ENCODE data around the gene PDIA2.

Gene PDIA2

DNA sequence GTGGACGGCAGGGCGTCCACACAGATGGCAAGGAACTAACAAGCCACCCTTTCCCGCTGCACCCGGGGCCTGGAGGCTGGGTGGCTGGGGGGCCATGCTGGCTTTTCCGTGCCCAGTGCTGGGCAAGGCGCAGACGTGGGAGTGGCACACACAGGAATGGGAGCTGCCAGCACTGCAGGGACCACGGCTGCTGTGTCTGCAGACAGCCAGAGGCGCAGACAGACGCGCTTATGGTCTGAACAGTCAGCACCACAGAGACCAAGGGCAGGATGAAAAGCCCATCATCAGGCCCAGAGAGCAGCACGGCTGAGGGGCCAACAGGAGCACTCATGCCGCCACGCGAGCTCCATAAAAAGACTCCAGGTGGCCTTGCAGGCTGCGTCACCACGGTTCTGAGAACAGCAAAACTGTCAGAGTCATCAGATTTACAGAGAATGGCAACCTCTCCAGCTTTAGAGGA lies 24.0 kb downstream of the PDIA2 start:
- no peak overlapping the region for H3K27ac ChIP-seq (replicated peaks)
- H3K27me3 ChIP-seq (ENCODE audit: insufficient read depth, poor library complexity, severe bottlenecking): no peaks in the 10 kb centered on the region
- TF ChIP-seq GABPA (IDR thresholded peaks at IDR 0.05; ENCODE audit: low read depth) (no peak), SPI1 (IDR thresholded peaks at IDR 0.05; ENCODE audit: borderline replicate concordance, low read depth) (no peak), POLR2AphosphoS5 (IDR thresholded peaks at IDR 0.05; ENCODE audit: low read depth) (no peak)
- TF ChIP-seq, protein P1, sequence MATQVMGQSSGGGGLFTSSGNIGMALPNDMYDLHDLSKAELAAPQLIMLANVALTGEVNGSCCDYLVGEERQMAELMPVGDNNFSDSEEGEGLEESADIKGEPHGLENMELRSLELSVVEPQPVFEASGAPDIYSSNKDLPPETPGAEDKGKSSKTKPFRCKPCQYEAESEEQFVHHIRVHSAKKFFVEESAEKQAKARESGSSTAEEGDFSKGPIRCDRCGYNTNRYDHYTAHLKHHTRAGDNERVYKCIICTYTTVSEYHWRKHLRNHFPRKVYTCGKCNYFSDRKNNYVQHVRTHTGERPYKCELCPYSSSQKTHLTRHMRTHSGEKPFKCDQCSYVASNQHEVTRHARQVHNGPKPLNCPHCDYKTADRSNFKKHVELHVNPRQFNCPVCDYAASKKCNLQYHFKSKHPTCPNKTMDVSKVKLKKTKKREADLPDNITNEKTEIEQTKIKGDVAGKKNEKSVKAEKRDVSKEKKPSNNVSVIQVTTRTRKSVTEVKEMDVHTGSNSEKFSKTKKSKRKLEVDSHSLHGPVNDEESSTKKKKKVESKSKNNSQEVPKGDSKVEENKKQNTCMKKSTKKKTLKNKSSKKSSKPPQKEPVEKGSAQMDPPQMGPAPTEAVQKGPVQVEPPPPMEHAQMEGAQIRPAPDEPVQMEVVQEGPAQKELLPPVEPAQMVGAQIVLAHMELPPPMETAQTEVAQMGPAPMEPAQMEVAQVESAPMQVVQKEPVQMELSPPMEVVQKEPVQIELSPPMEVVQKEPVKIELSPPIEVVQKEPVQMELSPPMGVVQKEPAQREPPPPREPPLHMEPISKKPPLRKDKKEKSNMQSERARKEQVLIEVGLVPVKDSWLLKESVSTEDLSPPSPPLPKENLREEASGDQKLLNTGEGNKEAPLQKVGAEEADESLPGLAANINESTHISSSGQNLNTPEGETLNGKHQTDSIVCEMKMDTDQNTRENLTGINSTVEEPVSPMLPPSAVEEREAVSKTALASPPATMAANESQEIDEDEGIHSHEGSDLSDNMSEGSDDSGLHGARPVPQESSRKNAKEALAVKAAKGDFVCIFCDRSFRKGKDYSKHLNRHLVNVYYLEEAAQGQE (IDR thresholded peaks at IDR 0.05; ENCODE audit: insufficient replicate concordance, low read depth): no peak
- TF ChIP-seq, protein P2, sequence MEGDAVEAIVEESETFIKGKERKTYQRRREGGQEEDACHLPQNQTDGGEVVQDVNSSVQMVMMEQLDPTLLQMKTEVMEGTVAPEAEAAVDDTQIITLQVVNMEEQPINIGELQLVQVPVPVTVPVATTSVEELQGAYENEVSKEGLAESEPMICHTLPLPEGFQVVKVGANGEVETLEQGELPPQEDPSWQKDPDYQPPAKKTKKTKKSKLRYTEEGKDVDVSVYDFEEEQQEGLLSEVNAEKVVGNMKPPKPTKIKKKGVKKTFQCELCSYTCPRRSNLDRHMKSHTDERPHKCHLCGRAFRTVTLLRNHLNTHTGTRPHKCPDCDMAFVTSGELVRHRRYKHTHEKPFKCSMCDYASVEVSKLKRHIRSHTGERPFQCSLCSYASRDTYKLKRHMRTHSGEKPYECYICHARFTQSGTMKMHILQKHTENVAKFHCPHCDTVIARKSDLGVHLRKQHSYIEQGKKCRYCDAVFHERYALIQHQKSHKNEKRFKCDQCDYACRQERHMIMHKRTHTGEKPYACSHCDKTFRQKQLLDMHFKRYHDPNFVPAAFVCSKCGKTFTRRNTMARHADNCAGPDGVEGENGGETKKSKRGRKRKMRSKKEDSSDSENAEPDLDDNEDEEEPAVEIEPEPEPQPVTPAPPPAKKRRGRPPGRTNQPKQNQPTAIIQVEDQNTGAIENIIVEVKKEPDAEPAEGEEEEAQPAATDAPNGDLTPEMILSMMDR (IDR thresholded peaks at IDR 0.05; ENCODE audit: insufficient read depth, low read length): no peak
- no peak for DNase-seq (ENCODE audit: low read depth in 1 of 2, low spot score in 1 of 2)
- H3K4me3 ChIP-seq (replicated peaks; ENCODE audit: insufficient read depth, low read length): no peak overlapping the region

DNA sequence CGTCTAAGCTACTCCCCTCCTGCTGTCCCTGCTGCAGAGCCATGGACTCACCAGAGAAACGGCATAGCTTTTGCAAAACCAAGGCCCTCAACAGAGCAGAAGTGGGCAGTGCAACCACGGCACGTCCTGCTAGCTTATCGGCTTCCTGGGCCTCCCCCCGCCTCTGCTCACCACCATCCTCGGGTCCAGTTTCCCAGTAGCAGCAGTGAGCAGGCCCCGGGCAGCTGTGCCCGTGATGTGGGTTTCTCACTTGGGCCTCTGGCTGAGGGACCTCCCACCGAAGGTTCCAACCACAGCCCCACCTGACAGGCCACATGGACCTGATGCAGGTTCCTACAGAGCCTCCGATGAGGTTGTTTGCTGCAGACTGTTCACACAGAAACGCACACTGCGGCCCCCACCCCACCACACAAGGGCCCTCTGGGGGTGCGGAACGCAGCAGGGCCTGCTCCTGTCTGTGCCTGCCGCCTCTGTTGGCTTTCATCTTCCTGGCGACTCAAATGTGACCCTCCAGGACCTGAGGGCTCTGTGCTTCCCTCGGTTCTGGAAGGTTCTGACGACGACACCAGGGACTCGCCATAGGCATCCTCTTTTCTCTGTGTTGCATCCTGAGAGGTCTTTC lies 24.8 kb downstream of the PDIA2 start:
- peak; percentile 15; the same call in 1 of the 2 replicates for TF ChIP-seq SPI1 (IDR thresholded peaks at IDR 0.05; ENCODE audit: borderline replicate concordance, low read depth)
- TF ChIP-seq, protein P1 (IDR thresholded peaks at IDR 0.05; ENCODE audit: insufficient replicate concordance, low read depth): no peak
- peak in 1 of 2 experiments; percentile 54 for DNase-seq (ENCODE audit: low read depth in 1 of 2, low spot score in 1 of 2)
- H3K27me3 ChIP-seq (ENCODE audit: insufficient read depth, poor library complexity, severe bottlenecking): no peaks in the 10 kb centered on the region
- H3K27ac ChIP-seq (replicated peaks): no peak overlapping the region
- H3K4me3 ChIP-seq (replicated peaks; ENCODE audit: insufficient read depth, low read length): no peak overlapping the region

DNA sequence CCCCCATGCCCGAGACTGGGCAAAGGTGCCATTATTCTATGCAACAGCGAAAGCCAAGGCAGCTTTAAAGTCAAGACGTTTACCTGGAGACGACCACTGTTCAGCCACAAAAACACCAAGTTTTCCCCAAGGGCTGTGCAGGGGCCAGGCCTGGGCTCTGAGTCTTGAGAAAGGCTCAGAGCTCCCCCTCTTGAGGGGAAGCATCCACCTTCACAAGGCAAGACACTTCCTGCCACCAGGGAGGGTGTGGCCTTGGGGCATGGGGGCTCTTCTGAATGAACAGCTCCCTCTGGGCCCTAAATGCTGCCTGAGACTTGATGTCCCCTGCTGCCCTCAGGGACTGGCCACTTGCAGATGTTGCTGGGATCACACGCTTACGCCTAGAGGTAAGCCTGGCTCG lies 26.5 kb downstream of the PDIA2 start:
- TF ChIP-seq GABPA (IDR thresholded peaks at IDR 0.05; ENCODE audit: low read depth): no peak
- TF ChIP-seq SPI1 (IDR thresholded peaks at IDR 0.05; ENCODE audit: borderline replicate concordance, low read depth): no peak
- TF ChIP-seq, protein P2 (IDR thresholded peaks at IDR 0.05; ENCODE audit: insufficient read depth, low read length): no peak
- TF ChIP-seq, protein P1 (IDR thresholded peaks at IDR 0.05; ENCODE audit: insufficient replicate concordance, low read depth): no peak
- no peak for TF ChIP-seq POLR2AphosphoS5 (IDR thresholded peaks at IDR 0.05; ENCODE audit: low read depth)
- Histone ChIP-seq H3K27me3 (ENCODE audit: insufficient read depth, poor library complexity, severe bottlenecking) (no peaks in the 10 kb centered on the region), H3K4me3 (replicated peaks; ENCODE audit: insufficient read depth, low read length) (no peak overlapping the region), H3K27ac (replicated peaks) (no peak overlapping the region)
- peak in 1 of 2 experiments; percentile 30 for DNase-seq (ENCODE audit: low read depth in 1 of 2, low spot score in 1 of 2)

Measured in HL-60 (cell line).